Measurements from ENCODE around the gene RPEL1.
A peak's percentile ranks its signal among the peaks of the same experiment; 100 is the strongest.
"Not testable (repeated sequence)": the region's sequence is repeated elsewhere in the genome, so short reads cannot be mapped to it uniquely, and the experiment has no call there.

The RPEL1 gene

GRCh38 chr10:103235775-103236174, 9.9 kb upstream of the RPEL1 start:
- no peak for DNase-seq

- no peak for DNase-seq
Observed at GRCh38 chr10:103238506-103239252, 7.0 kb upstream of the RPEL1 start.

- no peak for DNase-seq
Observed at GRCh38 chr10:103241262-103242011, 4.2 kb upstream of the RPEL1 start.

GRCh38 chr10:103244666-103245271, 918 bp upstream of the RPEL1 start:
- DNase-seq: peak; percentile 54

GRCh38 chr10:103246324-103246723, 637 bp downstream of the RPEL1 start:
- no peak for DNase-seq

GRCh38 chr10:103254113-103254512, 8.4 kb downstream of the RPEL1 start:
- DNase-seq: no peak

GRCh38 chr10:103254538-103255325, 9.0 kb downstream of the RPEL1 start:
- no peak for DNase-seq

GRCh38 chr10:103256613-103257012, 10.9 kb downstream of the RPEL1 start:
- DNase-seq: no peak

- no peak for DNase-seq
Observed at GRCh38 chr10:103257812-103258211, 12.1 kb downstream of the RPEL1 start.

- not testable (repeated sequence) for DNase-seq
Observed at GRCh38 chr10:103258928-103259327, 13.2 kb downstream of the RPEL1 start.

GRCh38 chr10:103259989-103260388, 14.3 kb downstream of the RPEL1 start:
- no peak for DNase-seq

GRCh38 chr10:103262229-103262628, 16.5 kb downstream of the RPEL1 start:
- DNase-seq: no peak

- peak; percentile 20 for DNase-seq
Observed at GRCh38 chr10:103265717-103266329, 20.1 kb downstream of the RPEL1 start.

- DNase-seq: no peak
Observed at GRCh38 chr10:103273041-103273441, 27.4 kb downstream of the RPEL1 start.

- DNase-seq: no peak
Observed at GRCh38 chr10:103276251-103276895, 30.7 kb downstream of the RPEL1 start.

GRCh38 chr10:103276896-103277712, 31.4 kb downstream of the RPEL1 start, which contains the start of gene INA:
Gene INA (plus strand): TSS chr10:103277138. CDS start chr10:103277212, 74 bp downstream.
- no peak for DNase-seq

GRCh38 chr10:103277713-103278536, 32.2 kb downstream of the RPEL1 start:
- no peak for DNase-seq

GRCh38 chr10:103278537-103278823, 32.8 kb downstream of the RPEL1 start:
- no peak for DNase-seq

- peak; percentile 29 for DNase-seq
Observed at GRCh38 chr10:103278862-103279298, 33.2 kb downstream of the RPEL1 start.

GRCh38 chr10:103280031-103280430, 34.3 kb downstream of the RPEL1 start:
- DNase-seq: no peak

All from activated gamma-delta T cell treated with Interleukin-2 at 50 U/mL for 16 hours (primary cell).